Fibroblast of mammary gland (primary cell): ENCODE data around the gene ROBO3.
A peak's percentile ranks its signal among the peaks of the same experiment; 100 is the strongest.

Experiments used
- DNase-seq: peaks from one replicate; pipeline ENCODE4 v3.0.0-alpha.2; 2010; ENCODE audit warnings: low read depth
- H3K4me3 ChIP-seq: 2 replicates; pipeline ENCODE4 v1.5.1; 2011; ENCODE audit warnings: low read depth, mild to moderate bottlenecking, low read length, moderate library complexity; ENCODE audit not compliant: control insufficient read depth
- CTCF ChIP-seq: conservative IDR thresholded peaks from 2 replicates; pipeline ENCODE4 v1.5.1; 2011; ENCODE audit warnings: low read depth, low read length, inconsistent platforms; ENCODE audit not compliant: control insufficient read depth, insufficient read depth

ROBO3 gene

DNA sequence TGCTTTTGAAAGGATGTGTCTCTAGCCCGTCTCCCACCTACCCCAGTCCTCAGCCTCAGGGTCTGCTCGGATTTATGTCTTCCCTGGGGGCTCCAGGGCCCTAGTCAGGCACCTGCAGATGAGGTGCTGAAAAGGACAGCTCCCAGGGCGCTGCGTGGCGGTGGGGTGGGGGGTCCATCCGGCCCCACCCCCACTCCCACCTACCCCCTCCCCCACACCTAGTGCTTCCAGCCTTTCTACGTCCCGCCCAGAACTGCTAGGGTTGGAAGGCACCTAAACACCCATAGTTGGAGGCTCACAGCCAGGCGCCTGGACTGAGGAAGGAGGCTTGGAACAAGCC, 1.4 kb upstream of the ROBO3 start:
- no peak overlapping the region for H3K4me3 ChIP-seq
- no peak for DNase-seq
- no peak for TF ChIP-seq CTCF

- DNase-seq, result no peak
- no peak for TF ChIP-seq CTCF
- no peak overlapping the region for H3K4me3 ChIP-seq
Observed at GRCh38 chr11:124864176-124864891, 898 bp upstream of the ROBO3 start.

- no peak overlapping the region for H3K4me3 ChIP-seq
- DNase-seq, result no peak
- no peak for TF ChIP-seq CTCF
Observed at GRCh38 chr11:124864892-124865180, 396 bp upstream of the ROBO3 start.

DNA sequence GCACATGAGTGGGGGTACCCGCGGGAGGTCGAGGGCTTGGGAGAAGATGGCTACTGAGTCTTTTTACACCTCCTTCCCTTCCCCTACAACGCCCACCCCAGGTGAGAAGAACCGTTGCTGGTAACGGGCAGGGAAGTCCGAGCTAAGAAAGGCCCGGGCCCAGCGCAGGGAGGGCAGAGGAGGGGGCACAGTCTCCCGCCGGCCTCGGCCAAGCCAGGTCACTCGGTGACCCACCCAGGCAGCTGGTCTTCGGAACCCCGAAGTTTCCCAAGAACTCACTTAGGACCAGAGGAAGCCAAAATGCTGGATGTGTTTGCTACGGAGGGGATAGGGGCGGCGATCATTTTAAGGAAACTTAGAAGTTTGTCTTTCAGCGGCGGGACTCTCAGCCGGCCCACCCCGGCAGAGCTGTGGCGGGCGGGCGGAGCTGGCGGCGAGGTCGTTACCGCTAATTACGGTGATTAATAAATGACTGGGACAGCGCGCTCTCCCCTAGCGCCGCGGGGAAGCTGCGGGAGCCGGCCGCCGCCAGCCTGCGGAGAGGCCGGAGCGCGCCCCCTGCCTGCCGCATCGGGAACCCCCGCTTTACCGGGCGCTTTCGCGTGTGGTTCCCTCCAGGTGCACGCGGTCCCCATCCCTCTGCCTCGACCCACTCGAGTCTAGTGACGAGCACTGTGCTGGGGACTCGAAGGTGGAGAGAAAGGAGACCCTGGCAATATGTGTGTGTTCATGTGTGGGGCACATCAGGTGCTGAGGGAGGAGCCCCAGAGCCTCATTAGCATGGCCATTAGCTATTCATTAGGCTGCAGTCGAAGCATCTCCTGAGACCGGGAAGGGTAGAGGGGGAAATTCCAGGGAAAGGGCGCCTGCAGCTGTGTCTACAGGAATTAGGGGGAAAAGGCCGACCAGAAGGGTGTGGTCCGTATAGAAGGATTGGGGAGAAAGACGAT, 945 bp downstream of the ROBO3 start:
- peak overlapping the region; percentile 23 for H3K4me3 ChIP-seq
- TF ChIP-seq CTCF, result peak; percentile 50

GRCh38 chr11:124867700-124868099, 2.5 kb downstream of the ROBO3 start:
- TF ChIP-seq CTCF, result peak; percentile 48
- no peak overlapping the region for H3K4me3 ChIP-seq
- peak; percentile 33 for DNase-seq

More for the DNA sequence above, 945 bp downstream of the ROBO3 start:
- no peak for DNase-seq

DNA sequence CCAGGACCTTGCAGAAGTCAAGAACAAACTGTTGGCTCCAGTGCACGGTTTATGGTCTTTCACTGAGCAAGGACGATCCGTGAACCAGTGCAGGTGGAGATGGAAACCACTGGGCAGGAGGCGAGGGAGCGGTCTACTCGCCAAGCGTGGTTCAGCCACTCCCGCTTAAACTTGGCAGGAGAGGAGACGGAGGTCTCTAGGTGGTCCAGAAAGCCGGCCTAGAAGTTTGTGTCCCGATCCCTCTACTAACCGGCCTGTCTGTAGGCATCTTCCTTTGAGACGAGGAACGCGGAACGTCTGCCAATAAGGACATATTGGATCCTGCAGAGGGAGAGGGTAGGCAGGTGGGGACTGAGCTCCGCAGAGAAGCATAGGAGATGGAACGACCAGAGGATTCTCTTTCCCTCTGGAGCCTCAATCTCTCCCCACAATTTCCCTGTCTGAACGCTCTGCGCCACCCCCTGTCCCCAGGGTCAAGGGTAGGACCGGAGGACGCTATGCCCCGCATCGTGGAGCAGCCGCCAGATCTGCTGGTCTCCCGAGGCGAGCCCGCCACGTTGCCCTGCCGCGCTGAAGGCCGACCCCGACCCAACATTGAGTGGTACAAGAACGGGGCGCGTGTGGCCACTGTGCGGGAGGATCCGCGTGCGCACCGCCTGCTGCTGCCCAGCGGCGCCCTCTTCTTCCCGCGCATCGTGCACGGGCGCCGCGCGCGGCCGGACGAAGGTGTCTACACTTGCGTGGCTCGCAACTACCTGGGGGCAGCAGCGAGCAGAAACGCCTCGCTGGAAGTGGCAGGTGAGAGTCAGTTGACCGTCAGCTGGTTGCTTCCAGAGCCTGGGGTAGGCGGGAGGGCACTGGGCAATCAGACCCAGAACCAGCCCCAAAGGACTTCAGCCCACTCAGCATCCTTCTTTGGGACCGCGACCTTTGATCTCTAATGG, 3.4 kb downstream of the ROBO3 start:
- H3K4me3 ChIP-seq, result no peak overlapping the region
- no peak for DNase-seq
- TF ChIP-seq CTCF, result no peak
